KBM-7 (cell line): Measurements from ENCODE around the gene BTG2.

Experiments
- DNase-seq: peaks from one replicate; pipeline ENCODE4 v3.0.0-alpha.2; 2015
- in situ Hi-C: fragments of 300-500 bp; cut with MboI; formaldehyde crosslinking; loops from 2 replicates; pipeline ENCODE4 v1.14.3; 2020; ENCODE audit warnings: low sequenced_read_pairs, low pct_unique_long_range_greater_than_20kb, mixed read lengths

BTG2 gene

GRCh38 chr1:203354246-203354645 is 48.9 kb downstream of the BTG2 start:
- DNase-seq = no peak
- in situ Hi-C loops = no loop called here

GRCh38 chr1:203359010-203359571 is 53.8 kb downstream of the BTG2 start:
- DNase-seq = no peak
- in situ Hi-C loops = no loop called here
